IMR-90 (cell line): Measurements from ENCODE around the gene PLPP7. TPM values are rescaled to one million over a fixed set of nuclear protein-coding genes. Genes with fewer than 3 reads are reported as not detected.

Experiments used
- ATAC-seq: fragments of 200-7000 bp; cut with Tn5 transposase; 2 replicates; pipeline ENCODE4 v1.9.1; 2020; ENCODE audit warnings: low read depth, mild to moderate bottlenecking, moderate library complexity
- BruUV-seq: library from RNA; stranded (reverse); fragments of 400-500 nt; replicated peaks from 2 replicates; lab custom pipeline; 2021; lab: Mats Ljungman, UMichigan
- CTCF ChIA-PET: fragments of 300-600 bp; formaldehyde crosslinking; extraction: SDS; loops from one replicate; lab custom pipeline; 2021; ENCODE audit warnings: antibody characterized with exemption; lab: Yijun Ruan, JAX
- POLR2A ChIA-PET: fragments of 300-600 bp; sonication (Branson Sonifier 250); formaldehyde crosslinking; loops from one replicate; lab custom pipeline; 2022; ENCODE audit warnings: antibody characterized with exemption; ENCODE audit not compliant: unreplicated experiment; lab: Charles Lee
- DNase-seq: peaks from one replicate; pipeline ENCODE4 v3.0.0; 2013
- H2AFZ ChIP-seq: replicated peaks from 2 replicates; pipeline ENCODE3; 2013; ENCODE audit warnings: low read length, mild to moderate bottlenecking; ENCODE audit not compliant: poor library complexity
- H2AK5ac ChIP-seq: 2 replicates; pipeline ENCODE4 v1.6.1; 2013; ENCODE audit warnings: low read depth, low read length, inconsistent platforms
- H2AK9ac ChIP-seq: replicated peaks from 2 replicates; pipeline ENCODE3; 2013; ENCODE audit warnings: mild to moderate bottlenecking, low read depth, low read length, moderate library complexity; ENCODE audit not compliant: poor library complexity
- H2BK120ac ChIP-seq: 2 replicates; pipeline ENCODE4 v1.6.1; 2013; ENCODE audit warnings: low read depth, low read length, inconsistent platforms
- H2BK15ac ChIP-seq: 3 replicates; pipeline ENCODE4 v1.6.1; 2013; ENCODE audit warnings: low read depth, low read length, inconsistent platforms
- H2BK20ac ChIP-seq: 2 replicates; pipeline ENCODE4 v1.6.1; 2013; ENCODE audit warnings: low read depth, mild to moderate bottlenecking, inconsistent platforms, low read length, moderate library complexity
- H2BK5ac ChIP-seq: 2 replicates; pipeline ENCODE4 v1.6.1; 2013; ENCODE audit warnings: mild to moderate bottlenecking, low read depth, low read length, inconsistent platforms; ENCODE audit not compliant: poor library complexity, severe bottlenecking
- H3K14ac ChIP-seq: replicated peaks from 2 replicates; pipeline ENCODE4 v1.6.1; 2013; ENCODE audit warnings: low read depth, low read length, inconsistent platforms
- H3K18ac ChIP-seq: 2 replicates; pipeline ENCODE4 v1.6.1; 2013; ENCODE audit warnings: low read depth, low read length, control low read depth
- H3K23ac ChIP-seq: 2 replicates; pipeline ENCODE4 v1.6.1; 2013; ENCODE audit warnings: low read depth, low read length, inconsistent platforms
- H3K27ac ChIP-seq: 2 replicates; pipeline ENCODE4 v1.5.1; 2013; ENCODE audit warnings: mild to moderate bottlenecking, control low read depth, low read length; ENCODE audit not compliant: insufficient read depth
- H3K27me3 ChIP-seq: 2 replicates; pipeline ENCODE4 v1.6.1; 2013; ENCODE audit warnings: low read length; ENCODE audit not compliant: control insufficient read depth, insufficient read depth
- H3K36me3 ChIP-seq: 2 replicates; pipeline ENCODE4 v1.6.1; 2013; ENCODE audit warnings: low read length, mixed read lengths; ENCODE audit not compliant: control insufficient read depth, insufficient read depth
- H3K4ac ChIP-seq: 2 replicates; pipeline ENCODE4 v1.6.1; 2013; ENCODE audit warnings: low read depth, low read length, inconsistent platforms
- H3K4me1 ChIP-seq: 2 replicates; pipeline ENCODE4 v1.6.1; 2013; ENCODE audit warnings: low read length, mixed read lengths; ENCODE audit not compliant: control insufficient read depth, insufficient read depth
- H3K4me2 ChIP-seq: 2 replicates; pipeline ENCODE4 v1.6.1; 2013; ENCODE audit warnings: low read depth, mild to moderate bottlenecking, control low read depth, low read length, moderate library complexity
- H3K4me3 ChIP-seq: 2 replicates; pipeline ENCODE4 v1.5.1; 2013; ENCODE audit warnings: low read depth, mild to moderate bottlenecking, control low read depth, low read length, moderate library complexity; ENCODE audit not compliant: insufficient read depth
- H3K56ac ChIP-seq: 2 replicates; pipeline ENCODE4 v1.6.1; 2013; ENCODE audit warnings: low read length, inconsistent platforms; ENCODE audit not compliant: insufficient read depth; ENCODE audit errors: extremely low read depth
- H3K79me1 ChIP-seq, 2 experiments: 2 replicates each; pipeline ENCODE4 v1.6.1; 2013; ENCODE audit warnings: low read length in 2 of 2, inconsistent platforms in 1 of 2, low read depth in 1 of 2
- H3K9ac ChIP-seq: 2 replicates; pipeline ENCODE4 v1.6.1; 2013; ENCODE audit warnings: low read depth, low read length, control low read depth
- H3K9me1 ChIP-seq: 2 replicates; pipeline ENCODE4 v1.6.1; 2013; ENCODE audit warnings: low read length, inconsistent platforms; ENCODE audit not compliant: insufficient read depth
- H3K9me3 ChIP-seq: 2 replicates; pipeline ENCODE4 v1.6.1; 2013; ENCODE audit warnings: low read length; ENCODE audit not compliant: control insufficient read depth, insufficient read depth
- H4K20me1 ChIP-seq: 2 replicates; pipeline ENCODE4 v1.6.1; 2013; ENCODE audit warnings: low read length, inconsistent platforms; ENCODE audit not compliant: insufficient read depth
- H4K5ac ChIP-seq: 2 replicates; pipeline ENCODE4 v1.6.1; 2013; ENCODE audit warnings: mild to moderate bottlenecking, low read depth, low read length, control low read depth
- H4K8ac ChIP-seq, 2 experiments: 2 replicates each; pipeline ENCODE4 v1.6.1; 2013; ENCODE audit warnings: low read depth in 2 of 2, low read length in 2 of 2, control low read depth in 1 of 2, inconsistent platforms in 1 of 2
- H4K91ac ChIP-seq: 2 replicates; pipeline ENCODE4 v1.6.1; 2013; ENCODE audit warnings: low read depth, low read length, inconsistent platforms; ENCODE audit not compliant: insufficient read depth
- CEBPB ChIP-seq: IDR thresholded peaks from 2 replicates; pipeline ENCODE4 v1.6.1; 2012; ENCODE audit warnings: low read depth, low read length, improper control_type of control experiment
- CHD1 ChIP-seq: IDR thresholded peaks from 2 replicates; pipeline ENCODE4 v1.6.1; 2012; ENCODE audit warnings: low read depth, low read length, improper control_type of control experiment
- FOS ChIP-seq: fragments of 150-350 bp; IDR thresholded peaks from 2 replicates; pipeline ENCODE4 v1.6.1; 2016; ENCODE audit warnings: low read depth, low read length
- MAZ ChIP-seq: IDR thresholded peaks from 2 replicates; pipeline ENCODE4 v1.6.1; 2012; ENCODE audit warnings: low read depth, mild to moderate bottlenecking, low read length, improper control_type of control experiment, moderate library complexity, borderline replicate concordance
- MXI1 ChIP-seq: IDR thresholded peaks from 2 replicates; pipeline ENCODE4 v1.6.1; 2012; ENCODE audit warnings: low read depth, mild to moderate bottlenecking, low read length, moderate library complexity, borderline replicate concordance
- RAD21 ChIP-seq: IDR thresholded peaks from 2 replicates; pipeline ENCODE4 v1.6.1; 2012; ENCODE audit warnings: low read length, improper control_type of control experiment
- RCOR1 ChIP-seq: IDR thresholded peaks from 2 replicates; pipeline ENCODE4 v1.6.1; 2012; ENCODE audit warnings: mild to moderate bottlenecking, low read length, improper control_type of control experiment; ENCODE audit not compliant: insufficient replicate concordance
- SMC3 ChIP-seq: fragments of 150-350 bp; IDR thresholded peaks from 2 replicates; pipeline ENCODE4 v1.6.1; 2016; ENCODE audit warnings: low read depth, mild to moderate bottlenecking, antibody characterized with exemption, low read length, moderate library complexity
- USF2 ChIP-seq: fragments of 150-350 bp; IDR thresholded peaks from 2 replicates; pipeline ENCODE4 v1.6.1; 2017; ENCODE audit warnings: mild to moderate bottlenecking, antibody characterized with exemption, low read length, low read depth
- WGBS, 2 experiments: methylation state at CpG; one replicate each; pipeline versions ENCODE4 v1.1.5 to v1.1.7; 2013; ENCODE audit warnings: missing lambda C conversion rate in 2 of 2; ENCODE audit not compliant: insufficient read length in 1 of 2; ENCODE audit errors: extremely low coverage in 2 of 2; 5-methylcytosine and 5-hydroxymethylcytosine counted together
- dilution Hi-C: fragments of 300-500 bp; cut with HindIII; formaldehyde crosslinking; loops from one replicate; pipeline ENCODE4 v1.14.3; 2018; ENCODE audit warnings: low sequenced_read_pairs; ENCODE audit not compliant: unreplicated experiment
- in situ Hi-C: fragments of 300-500 bp; cut with MboI; formaldehyde crosslinking; loops from 3 replicates; pipeline ENCODE4 v1.14.3; 2019; ENCODE audit warnings: low sequenced_read_pairs, inconsistent platforms, mixed read lengths
- intact Hi-C: fragments of 100-400 bp; cut with micrococcal nuclease; formaldehyde crosslinking; loops from 2 replicates; pipeline ENCODE4 v1.10.0; 2022
- polyA plus RNA-seq, 3 experiments: library from polyadenylated mRNA; depleted of rRNA; stranded (reverse); fragments of >200 nt; gene quantifications; 2 replicates each; pipeline ENCODE4 v1.2.3, GENCODE V29; 2012; ENCODE audit warnings: low replicate concordance in 1 of 3
- total RNA-seq: library from RNA; depleted of rRNA; stranded (reverse); fragments of >200 nt; gene quantifications from 2 replicates; pipeline ENCODE4 v1.2.3, GENCODE V29; 2012

PLPP7 gene
- total and polyA plus RNA-seq, 2 of the 4 experiments (the other 2 are of a cell fraction) = 0.54 to 1.2 TPM

- Histone ChIP-seq H3K9ac (no peak overlapping the region), H3K27me3 (peaks cover 58% of the 10 kb centered on the region), H3K4me2 (peak overlapping the region; percentile 49), H3K36me3 (no peaks in the 10 kb centered on the region), H3K27ac (no peak overlapping the region), H2AK9ac (no peak overlapping the region), H3K4me3 (peak overlapping the region; percentile 66), H4K5ac (no peak overlapping the region), H4K91ac (no peak overlapping the region), H3K4me1 (no peaks in the 10 kb centered on the region), H2BK5ac (no peak overlapping the region), H2BK15ac (no peak overlapping the region), H3K4ac (no peak overlapping the region), H3K79me1 (no peaks in the 10 kb centered on the region), H4K20me1 (no peaks in the 10 kb centered on the region), H3K23ac (no peak overlapping the region), H2BK120ac (no peak overlapping the region), H2AFZ (peak overlapping the region; percentile 87), H2BK20ac (no peak overlapping the region), H3K14ac (no peak overlapping the region), H3K9me3 (no peaks in the 10 kb centered on the region), H4K8ac (no peak overlapping the region), H3K18ac (no peak overlapping the region), H3K56ac (no peak overlapping the region), H2AK5ac (no peak overlapping the region), H3K9me1 (peaks cover 5% of the 10 kb centered on the region; the same call in 1 of the 2 replicates)
- ChIA-PET POLR2A (no interaction called here), CTCF (no interaction called here)
- in situ Hi-C loops = no loop called here
- dilution Hi-C loops = no loop called here
- ATAC-seq = no peak; the same call in none of the 2 replicates
- intact Hi-C loops = loop anchor here (2.0 kb wide), 1 partner anchor 75 kb away; no protein-coding TSS in a partner anchor
- no TSS peak for BruUV-seq
- no peak for TF ChIP-seq RCOR1
- TF ChIP-seq MAZ = no peak
- TF ChIP-seq CEBPB = no peak
- TF ChIP-seq RAD21 = no peak
- TF ChIP-seq CHD1 = no peak
- no peak for TF ChIP-seq MXI1
- no peak for TF ChIP-seq SMC3
- no peak for TF ChIP-seq USF2
- TF ChIP-seq FOS = no peak
- WGBS, 2 experiments = 1% methylated on average over 64 of the region's 78 CpGs; no CpG with 5 or more reads in 1 of the 2 experiments
- no peak for DNase-seq
Observed at GRCh38 chr9:131277287-131277909, 12.1 kb upstream of the PLPP7 start.
